COR-L47 (cell line): ENCODE measurements around the gene ALDH6A1.
A peak's percentile ranks its signal among the peaks of the same experiment; 100 is the strongest.

Experiments
- DNase-seq: peaks from one replicate; lab custom pipeline; 2025; lab: John Stamatoyannopoulos, UW

ALDH6A1 gene

GRCh38 chr14:74049876-74050495, 34.3 kb downstream of the ALDH6A1 start:
- no peak for DNase-seq

DNA sequence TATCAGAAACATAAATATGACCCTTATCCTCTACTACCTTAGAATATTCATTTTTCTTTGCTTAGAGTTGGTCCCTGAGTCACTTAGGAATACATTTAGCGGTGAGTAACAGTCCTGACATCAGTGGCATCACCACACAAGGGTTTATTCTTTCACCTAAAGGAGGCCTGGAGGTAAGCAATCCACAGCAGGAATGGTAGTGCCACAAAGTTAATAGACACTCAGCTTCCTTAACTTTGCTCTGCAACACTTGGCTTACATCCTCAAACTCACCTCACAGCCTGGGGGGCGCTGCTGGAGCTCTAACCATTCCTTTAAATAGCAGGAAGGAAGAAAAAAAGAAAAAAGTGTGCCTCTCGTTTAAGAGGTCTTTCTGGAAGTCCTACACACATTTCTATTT, 36.0 kb downstream of the ALDH6A1 start:
- DNase-seq = no peak

DNA sequence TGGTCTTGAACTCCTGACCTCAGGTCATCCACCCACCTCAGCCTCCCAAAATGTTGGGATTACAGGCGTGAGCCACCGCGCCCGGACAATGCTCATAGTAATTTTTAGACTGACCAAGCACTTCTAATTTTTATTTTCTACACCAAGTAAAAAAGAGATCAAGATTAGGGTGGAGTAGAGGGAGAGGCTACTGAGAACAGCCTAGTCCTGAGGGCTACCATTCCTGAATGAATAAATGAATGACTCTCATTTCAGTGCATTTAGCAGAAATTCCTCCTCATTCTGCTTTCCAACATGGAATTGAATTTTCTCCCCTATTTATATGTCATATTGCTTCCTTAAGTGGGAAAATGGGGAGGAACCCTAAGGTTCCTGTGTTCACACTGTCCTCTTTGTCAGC, 38.7 kb downstream of the ALDH6A1 start:
- no peak for DNase-seq

DNA sequence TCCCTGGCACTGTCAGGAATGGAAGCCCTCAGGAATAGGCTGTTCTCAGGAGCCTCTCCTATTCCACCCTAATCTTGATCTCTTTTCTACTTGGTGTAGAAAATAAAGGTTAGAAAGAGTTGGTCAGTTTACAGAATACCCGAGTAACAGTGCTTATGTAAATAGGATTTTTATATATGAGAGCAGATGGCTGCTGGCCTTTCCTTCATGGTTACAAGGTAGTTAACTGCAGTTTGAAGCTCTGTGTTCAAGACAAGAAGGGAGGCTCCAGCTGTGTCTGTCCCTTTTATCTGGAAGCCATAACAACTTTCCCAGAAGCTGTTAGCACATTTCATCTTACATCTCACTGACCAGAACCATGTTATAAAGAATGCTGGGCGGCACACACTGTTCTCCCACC, 42.0 kb downstream of the ALDH6A1 start:
- no peak for DNase-seq

DNA sequence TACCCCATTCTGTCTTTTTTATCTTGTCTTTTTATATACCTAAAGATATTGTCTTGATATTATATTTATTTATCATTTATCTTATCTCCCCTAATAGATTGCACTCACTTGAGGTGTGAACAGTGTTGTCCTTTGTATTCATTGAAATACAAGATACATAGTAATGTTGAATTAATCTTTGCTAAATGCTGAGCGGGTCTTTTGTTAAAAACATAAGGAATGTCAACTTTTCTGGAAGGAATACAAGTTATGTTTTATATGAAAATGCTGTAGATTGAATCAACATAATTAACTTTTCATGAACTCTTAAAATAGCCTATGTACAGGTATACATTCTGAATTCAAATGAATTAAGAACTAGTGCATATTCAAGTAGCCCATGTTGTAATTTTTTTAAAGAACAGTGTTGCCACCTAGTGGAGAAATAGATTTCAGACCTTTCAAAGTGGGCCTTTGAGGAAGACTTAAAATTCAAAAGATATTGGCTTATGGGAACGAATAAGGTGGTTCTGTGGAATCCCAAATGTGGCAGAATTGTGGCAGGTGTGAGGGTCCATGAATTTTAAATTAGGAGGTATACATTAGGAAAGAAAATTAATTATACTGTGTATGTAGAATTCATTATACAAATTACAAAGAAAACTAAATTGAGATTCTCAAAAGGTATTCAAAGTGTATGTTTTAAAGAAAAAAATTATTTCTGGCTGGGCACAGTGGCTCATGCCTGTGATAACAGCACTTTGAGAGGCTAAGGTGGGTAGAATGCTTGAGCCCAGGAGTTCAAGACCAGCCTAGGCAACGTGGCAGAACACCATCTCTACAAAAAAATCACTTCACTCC, 46.0 kb downstream of the ALDH6A1 start:
- peak; percentile 33 for DNase-seq

DNA sequence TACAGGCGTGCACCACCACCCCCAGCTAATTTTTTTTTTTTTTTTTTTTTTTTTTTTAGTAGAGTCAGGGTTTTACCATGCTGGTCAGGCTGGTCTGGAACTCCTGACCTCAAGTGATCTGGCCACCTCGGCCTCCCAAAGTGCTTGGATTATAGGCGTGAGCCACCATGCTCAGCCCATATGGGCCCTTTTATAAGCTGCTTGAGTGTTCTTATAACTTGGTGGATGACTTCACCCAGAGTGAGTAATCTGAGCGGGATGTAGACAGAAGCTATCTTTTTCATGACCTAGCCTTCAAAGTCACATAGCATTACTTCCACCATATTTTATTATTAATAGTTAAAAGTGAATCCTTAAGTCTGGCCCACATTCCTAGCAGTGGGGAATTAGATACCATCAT, 48.7 kb downstream of the ALDH6A1 start:
- DNase-seq = no peak

GRCh38 chr14:74034572-74034971, 49.7 kb downstream of the ALDH6A1 start:
- DNase-seq = no peak

DNA sequence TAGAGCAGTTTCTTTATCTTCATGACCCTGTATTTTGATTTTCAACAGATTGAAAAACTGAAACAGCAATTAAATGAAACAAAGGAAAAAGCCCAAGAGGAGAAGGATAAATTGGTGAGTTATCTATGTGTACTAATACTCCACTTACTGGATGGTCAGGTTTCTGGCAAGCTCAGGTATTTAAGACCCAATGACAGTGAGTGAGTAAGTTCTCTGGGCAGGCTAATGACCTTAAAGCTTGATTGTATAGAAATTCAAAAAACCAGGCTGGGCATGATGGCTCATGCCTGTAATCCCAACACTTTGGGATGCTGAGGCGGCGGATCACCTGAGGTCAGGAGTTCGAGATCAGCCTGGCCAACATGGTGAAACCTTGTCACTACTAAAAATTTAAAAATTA, 55.1 kb downstream of the ALDH6A1 start:
- no peak for DNase-seq

DNA sequence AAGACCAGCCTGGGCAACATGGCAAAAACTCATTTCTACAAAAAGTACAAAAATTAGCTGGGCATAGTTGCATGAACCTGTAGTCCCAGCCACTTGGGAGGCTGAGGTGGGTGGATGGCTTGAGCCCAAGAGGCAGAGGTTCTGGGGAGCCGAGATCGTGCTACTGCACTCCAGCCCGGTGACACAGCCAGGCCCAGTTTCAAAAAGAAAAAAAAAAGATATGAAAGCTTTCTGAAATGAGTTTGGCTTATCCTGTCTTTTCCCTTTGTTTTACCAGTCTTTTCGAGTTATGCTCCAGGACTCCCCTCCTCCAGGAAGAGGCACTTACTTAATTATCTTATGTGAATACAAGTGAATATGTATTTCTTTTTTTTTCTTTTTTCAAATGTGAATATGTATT, 61.9 kb downstream of the ALDH6A1 start:
- DNase-seq = no peak

GRCh38 chr14:74019408-74020137, 64.7 kb downstream of the ALDH6A1 start:
- no peak for DNase-seq

DNA sequence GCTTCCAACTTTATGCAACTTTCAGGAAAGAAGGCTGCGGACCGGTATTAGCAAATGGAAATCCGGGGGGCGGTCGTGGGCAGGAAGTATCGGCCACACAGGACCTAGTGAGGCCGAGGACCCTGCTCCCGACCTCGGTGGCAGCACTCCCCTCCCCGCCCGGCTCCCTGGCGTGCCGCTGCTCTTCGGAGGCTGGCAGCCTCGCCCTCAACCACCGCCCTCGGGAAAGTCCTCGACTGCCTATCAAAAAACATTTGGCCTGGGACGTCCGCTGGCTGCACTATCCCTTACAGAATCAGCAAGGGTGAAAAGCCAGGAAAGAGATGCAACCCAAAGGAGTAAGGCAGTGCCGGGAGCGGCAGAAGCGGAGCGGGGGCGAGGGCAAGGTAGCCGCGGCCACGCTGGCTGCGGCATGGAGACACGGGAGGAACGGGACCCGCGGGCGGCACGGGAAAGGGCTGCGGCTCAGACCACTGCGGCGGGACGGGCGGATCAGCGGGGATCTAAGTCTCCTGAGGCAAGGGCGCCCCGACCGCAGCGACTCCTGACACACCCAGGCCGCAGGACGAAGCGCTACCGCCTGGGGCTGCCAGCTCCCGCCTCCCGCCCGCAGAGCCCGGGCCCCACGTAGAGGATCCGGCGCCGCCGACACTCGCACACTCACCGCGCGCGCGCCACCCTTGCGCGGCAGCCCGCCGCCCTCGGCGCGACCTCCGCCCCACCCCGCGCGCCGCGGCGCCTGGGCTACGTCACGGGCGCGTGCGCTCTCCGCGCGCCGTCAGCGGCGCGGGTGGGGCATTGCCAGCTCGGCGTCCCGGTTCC, 65.5 kb downstream of the ALDH6A1 start, which contains the start of the genes BBOF1 and ENTPD5:
Gene BBOF1 (plus strand): TSS at position 764 of the 822 bp plus-strand sequence. CDS start 130 bp downstream, outside the sequence.
Gene ENTPD5 (minus strand): TSS at position 703 of the 822 bp plus-strand sequence. CDS start 31,186 bp downstream, outside the sequence.
- peak; percentile 78 for DNase-seq

DNA sequence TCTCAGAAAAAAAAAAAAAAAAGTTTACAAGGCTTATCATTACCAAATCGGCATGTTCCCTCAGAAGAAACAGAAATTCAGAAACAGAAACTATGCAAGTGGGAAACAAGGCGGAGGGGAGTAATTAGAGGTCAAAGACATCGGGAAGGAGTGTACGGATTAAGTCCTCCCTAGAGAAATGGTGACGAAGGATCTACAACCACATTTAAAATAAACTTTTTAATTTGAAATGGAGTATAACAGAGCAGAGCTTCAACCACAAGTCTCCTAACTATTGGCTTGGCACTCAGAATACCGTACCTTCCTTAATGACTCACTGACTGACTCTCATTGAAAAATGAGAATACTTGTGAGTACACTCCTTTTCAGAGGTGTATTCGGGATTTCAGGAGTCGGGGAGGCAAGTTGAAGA, 66.1 kb downstream of the ALDH6A1 start:
- no peak for DNase-seq

DNA sequence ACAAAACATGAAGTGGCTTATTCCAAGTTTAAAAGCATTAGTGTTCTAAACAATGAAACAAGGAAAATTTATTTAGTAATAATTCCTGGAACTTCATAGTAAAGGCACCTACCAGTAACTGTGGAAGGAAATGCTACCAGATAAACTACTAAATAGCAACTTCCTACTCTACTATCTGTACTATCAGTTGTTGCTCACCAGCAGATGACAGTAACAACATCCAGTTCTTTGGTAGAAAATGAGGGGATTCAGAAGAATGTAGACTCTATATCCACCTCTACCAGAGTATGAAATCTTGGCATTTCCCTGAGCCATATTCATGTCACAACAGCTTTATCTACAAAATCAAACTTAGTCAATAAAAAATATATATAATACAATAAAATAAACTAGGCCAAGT, 68.3 kb downstream of the ALDH6A1 start:
- DNase-seq = no peak

- DNase-seq = no peak
These were observed 69.1 kb downstream of the ALDH6A1 start for GRCh38 chr14:74015176-74015575.

DNA sequence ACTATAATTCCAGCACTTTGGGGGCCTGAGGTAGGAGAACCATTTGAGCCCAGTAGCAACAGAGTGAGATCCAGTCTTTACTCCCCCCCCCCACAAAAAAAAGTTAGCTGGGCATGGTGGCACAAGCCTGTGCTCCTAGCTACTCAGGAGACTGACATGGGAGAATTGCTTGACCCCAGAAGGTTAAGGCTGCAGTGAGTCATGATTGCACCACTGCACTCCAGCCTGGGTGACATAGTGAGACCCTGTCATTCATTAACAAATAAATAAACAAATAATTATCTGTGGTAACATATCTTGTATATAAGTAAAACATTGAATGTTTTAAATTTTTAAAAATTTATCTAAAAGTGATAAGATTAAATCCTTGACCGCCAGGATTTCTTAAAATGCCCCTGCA, 70.0 kb downstream of the ALDH6A1 start:
- DNase-seq = no peak

DNA sequence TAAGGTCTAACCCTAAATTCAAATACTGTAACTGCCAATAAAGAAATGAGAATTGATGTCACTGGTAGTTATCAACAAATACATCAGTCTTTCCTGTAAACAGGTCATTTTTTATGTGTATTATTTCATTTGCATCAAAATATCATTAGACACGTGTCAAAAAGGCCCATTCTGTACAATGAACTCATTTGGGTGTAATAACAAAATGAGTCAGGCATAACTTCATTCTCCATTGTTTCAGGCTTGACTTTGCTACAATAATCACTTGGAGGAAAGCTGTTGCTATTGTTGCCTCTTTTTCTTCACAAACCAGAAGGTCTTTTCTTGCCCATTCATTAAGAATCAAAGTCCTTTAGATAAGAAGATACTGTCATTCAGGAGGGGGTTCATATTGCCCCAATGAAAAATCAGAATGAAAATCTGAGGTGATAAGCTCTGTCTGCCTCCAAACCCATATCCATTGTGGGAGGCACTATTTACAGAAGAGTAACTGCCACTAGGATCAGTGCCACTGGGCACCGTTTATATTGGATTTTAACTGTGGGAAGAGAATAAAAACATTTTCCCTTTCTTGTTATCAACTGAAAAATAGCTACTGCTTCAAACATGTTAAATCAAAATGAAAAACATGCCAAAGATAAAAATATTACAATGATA, 75.3 kb downstream of the ALDH6A1 start:
- no peak for DNase-seq
